Amygdala (tissue), 56 donors: Measurements from ENCODE around the gene XIRP2.

ENCODE experiments used
- DNase-seq, 56 donors: peaks; one replicate each; lab custom pipeline; 2025; lab: John Stamatoyannopoulos, UW

XIRP2 gene

GRCh38 chr2:167187049-167187727 is 298.9 kb downstream of the XIRP2 start:
- DNase-seq: no peak

- no peak for DNase-seq
Measured at GRCh38 chr2:167187978-167188967, 300.0 kb downstream of the XIRP2 start.

- no peak for DNase-seq
Measured at GRCh38 chr2:167190053-167190452, 301.8 kb downstream of the XIRP2 start.

GRCh38 chr2:167191588-167191987 is 303.3 kb downstream of the XIRP2 start:
- no peak for DNase-seq

- no peak for DNase-seq
Measured at GRCh38 chr2:167192833-167193232, 304.6 kb downstream of the XIRP2 start.

- DNase-seq: peak in 1 of 56 donors; percentile 5
Measured at GRCh38 chr2:167196461-167197252, 308.4 kb downstream of the XIRP2 start.

- no peak for DNase-seq
Measured at GRCh38 chr2:167198009-167198408, 309.7 kb downstream of the XIRP2 start.

- DNase-seq: no peak
Measured at GRCh38 chr2:167198576-167198975, 310.3 kb downstream of the XIRP2 start.

- DNase-seq: no peak
Measured at GRCh38 chr2:167200019-167200418, 311.7 kb downstream of the XIRP2 start.

- no peak for DNase-seq
Measured at GRCh38 chr2:167209784-167210183, 321.5 kb downstream of the XIRP2 start.

- DNase-seq: peak in 3 of 56 donors; percentile 1 to 41 (median 5)
Measured at GRCh38 chr2:167212014-167212648, 323.9 kb downstream of the XIRP2 start.

GRCh38 chr2:167215595-167215994 is 327.3 kb downstream of the XIRP2 start:
- DNase-seq: no peak

- no peak for DNase-seq
Measured at GRCh38 chr2:167237478-167237877, 349.2 kb downstream of the XIRP2 start.

GRCh38 chr2:167240671-167241070 is 352.4 kb downstream of the XIRP2 start:
- no peak for DNase-seq

GRCh38 chr2:167249197-167249596 is 360.9 kb downstream of the XIRP2 start:
- no peak for DNase-seq

GRCh38 chr2:167253025-167253424 is 364.7 kb downstream of the XIRP2 start:
- no peak for DNase-seq

GRCh38 chr2:167254721-167255120 is 366.4 kb downstream of the XIRP2 start:
- no peak for DNase-seq

- DNase-seq: no peak
Measured at GRCh38 chr2:167258712-167259111, 370.4 kb downstream of the XIRP2 start.

- DNase-seq: peak in 17 of 56 donors; percentile 0 to 41 (median 3)
Measured at GRCh38 chr2:167264380-167264779, 376.1 kb downstream of the XIRP2 start.

GRCh38 chr2:167265004-167265403 is 376.7 kb downstream of the XIRP2 start:
- no peak for DNase-seq
